ENCODE data around the gene VWA5A.
"Not testable (repeated sequence)": the region's sequence is repeated elsewhere in the genome, so short reads cannot be mapped to it uniquely, and the experiment has no call there.

The VWA5A gene

DNA sequence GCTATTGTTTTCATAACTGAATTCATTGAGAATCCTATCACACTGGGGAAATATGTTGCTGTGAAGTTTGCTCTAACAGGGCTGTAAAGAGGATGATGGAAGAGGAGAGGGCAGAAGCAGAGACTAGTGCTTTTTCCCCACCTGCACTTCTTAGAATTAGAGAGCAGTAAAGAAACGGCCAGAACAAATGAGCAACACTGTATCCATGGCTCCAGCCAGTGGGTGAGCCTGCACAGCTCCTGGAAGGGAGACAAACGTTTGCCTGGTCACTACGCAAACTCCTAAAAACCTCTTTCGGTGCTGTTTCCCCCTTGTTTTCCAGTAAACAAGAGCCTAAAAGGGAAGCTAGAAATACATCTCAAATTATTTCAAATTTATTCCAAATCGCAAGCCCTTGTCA is 45.7 kb downstream of the VWA5A start:
- Histone ChIP-seq H3K4me3 (ENCODE audit: low read depth, low read length) (no peak overlapping the region), H3K27ac (no peak overlapping the region), H3K36me3 (replicated peaks) (no peaks in the 10 kb centered on the region), H3K27me3 (replicated peaks) (no peaks in the 10 kb centered on the region)
- in situ Hi-C loops (cut with HindIII; ENCODE audit: low pct_ligation_motif_present, low sequenced_read_pairs) = no loop called here
- DNase-seq = no peak
- TF ChIP-seq, protein P1, sequence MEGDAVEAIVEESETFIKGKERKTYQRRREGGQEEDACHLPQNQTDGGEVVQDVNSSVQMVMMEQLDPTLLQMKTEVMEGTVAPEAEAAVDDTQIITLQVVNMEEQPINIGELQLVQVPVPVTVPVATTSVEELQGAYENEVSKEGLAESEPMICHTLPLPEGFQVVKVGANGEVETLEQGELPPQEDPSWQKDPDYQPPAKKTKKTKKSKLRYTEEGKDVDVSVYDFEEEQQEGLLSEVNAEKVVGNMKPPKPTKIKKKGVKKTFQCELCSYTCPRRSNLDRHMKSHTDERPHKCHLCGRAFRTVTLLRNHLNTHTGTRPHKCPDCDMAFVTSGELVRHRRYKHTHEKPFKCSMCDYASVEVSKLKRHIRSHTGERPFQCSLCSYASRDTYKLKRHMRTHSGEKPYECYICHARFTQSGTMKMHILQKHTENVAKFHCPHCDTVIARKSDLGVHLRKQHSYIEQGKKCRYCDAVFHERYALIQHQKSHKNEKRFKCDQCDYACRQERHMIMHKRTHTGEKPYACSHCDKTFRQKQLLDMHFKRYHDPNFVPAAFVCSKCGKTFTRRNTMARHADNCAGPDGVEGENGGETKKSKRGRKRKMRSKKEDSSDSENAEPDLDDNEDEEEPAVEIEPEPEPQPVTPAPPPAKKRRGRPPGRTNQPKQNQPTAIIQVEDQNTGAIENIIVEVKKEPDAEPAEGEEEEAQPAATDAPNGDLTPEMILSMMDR (IDR thresholded peaks at IDR 0.05; ENCODE audit: low read depth, low read length, missing control alignments) = no peak

GRCh38 chr11:124167826-124168231 is 52.6 kb downstream of the VWA5A start:
- Histone ChIP-seq H3K27ac (no peak overlapping the region), H3K36me3 (replicated peaks) (no peaks in the 10 kb centered on the region), H3K27me3 (replicated peaks) (no peaks in the 10 kb centered on the region), H3K4me3 (ENCODE audit: low read depth, low read length) (no peak overlapping the region)
- no peak for DNase-seq
- TF ChIP-seq, protein P1 (IDR thresholded peaks at IDR 0.05; ENCODE audit: low read depth, low read length, missing control alignments) = no peak
- in situ Hi-C loops (cut with HindIII; ENCODE audit: low pct_ligation_motif_present, low sequenced_read_pairs) = no loop called here

DNA sequence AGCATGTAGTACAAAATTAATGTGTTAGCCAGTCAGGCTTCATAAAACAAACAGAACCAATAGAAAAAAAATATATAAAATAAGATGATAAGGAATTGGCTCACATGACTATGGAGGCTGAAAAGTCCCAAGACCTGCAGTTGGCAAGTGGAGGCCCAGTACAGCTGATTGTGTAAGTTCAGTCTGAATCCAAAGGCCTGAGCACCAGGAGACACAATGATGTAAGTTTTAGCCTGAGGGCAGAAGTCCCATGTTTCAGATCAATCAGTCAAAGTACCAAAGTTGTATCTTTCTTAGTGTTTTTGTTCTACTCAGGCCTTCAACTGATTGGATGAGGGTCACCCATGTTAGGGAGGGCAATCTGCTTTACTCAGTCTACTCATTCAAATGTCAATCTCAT is 53.5 kb downstream of the VWA5A start:
- no peak for DNase-seq
- no peak overlapping the region for H3K4me3 ChIP-seq (ENCODE audit: low read depth, low read length)
- H3K27ac ChIP-seq = no peak overlapping the region
- in situ Hi-C loops (cut with HindIII; ENCODE audit: low pct_ligation_motif_present, low sequenced_read_pairs) = no loop called here
- no peaks in the 10 kb centered on the region for H3K27me3 ChIP-seq (replicated peaks)
- TF ChIP-seq, protein P1 (IDR thresholded peaks at IDR 0.05; ENCODE audit: low read depth, low read length, missing control alignments) = no peak
- H3K36me3 ChIP-seq (replicated peaks) = no peaks in the 10 kb centered on the region

DNA sequence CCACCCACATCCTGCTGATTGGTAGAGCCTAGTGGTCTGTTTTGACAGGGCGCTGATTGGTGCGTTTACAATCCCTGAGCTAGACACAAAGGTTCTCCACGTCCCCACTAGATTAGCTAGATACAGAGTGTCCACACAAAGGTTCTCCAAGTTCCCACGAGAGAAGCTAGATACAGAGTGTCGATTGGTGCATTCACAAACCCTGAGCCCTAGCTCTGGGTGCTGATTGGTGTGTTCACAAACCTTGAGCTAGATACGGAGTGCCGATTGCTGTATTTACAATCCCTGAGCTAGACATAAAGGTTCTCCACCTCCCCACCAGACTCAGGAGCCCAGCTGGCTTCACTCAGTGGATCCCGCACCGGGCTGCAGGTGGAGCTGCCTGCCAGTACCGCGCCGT is 55.1 kb downstream of the VWA5A start:
- DNase-seq; H3K27me3 ChIP-seq (replicated peaks); H3K27ac ChIP-seq; H3K4me3 ChIP-seq (ENCODE audit: low read depth, low read length); in situ Hi-C loops (cut with HindIII; ENCODE audit: low pct_ligation_motif_present, low sequenced_read_pairs); H3K36me3 ChIP-seq (replicated peaks): not testable (repeated sequence)

DNA sequence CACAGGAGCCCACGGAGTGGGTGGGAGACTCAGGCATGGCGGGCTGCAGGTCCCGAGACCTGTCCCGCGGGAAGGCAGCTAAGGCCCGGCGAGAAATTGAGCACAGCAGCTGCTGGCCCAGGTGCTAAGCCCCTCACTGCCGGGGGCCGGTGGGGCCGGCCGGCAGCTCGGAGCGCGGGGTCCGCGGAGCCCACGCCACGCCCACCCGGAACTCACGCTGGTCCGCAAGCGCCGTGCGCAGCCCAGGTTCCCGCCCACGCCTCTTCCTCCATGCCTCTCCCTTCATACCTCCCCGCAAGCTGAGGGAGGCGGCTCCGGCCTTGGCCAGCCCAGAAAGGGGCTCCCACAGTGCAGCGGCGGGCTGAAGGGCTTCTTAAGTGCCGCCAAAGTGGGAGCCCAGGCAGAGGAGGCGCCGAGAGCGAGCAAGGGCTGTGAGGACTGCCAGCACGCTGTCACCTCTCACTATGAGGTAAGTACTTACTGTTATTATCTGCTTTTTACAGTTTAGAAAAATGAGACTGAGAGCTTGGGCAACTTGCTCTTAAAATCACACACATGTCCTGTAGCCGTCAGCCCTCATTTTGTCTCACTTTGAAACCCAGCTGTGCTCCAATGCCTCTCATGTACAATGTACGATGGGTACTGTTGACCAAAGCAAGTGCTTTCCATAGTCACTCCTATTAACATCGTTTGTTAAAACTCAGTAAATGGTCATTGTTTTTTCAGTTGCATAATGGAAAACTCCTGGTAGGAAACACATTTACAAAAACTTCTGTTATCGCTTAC is 55.7 kb downstream of the VWA5A start:
- in situ Hi-C loops (cut with HindIII; ENCODE audit: low pct_ligation_motif_present, low sequenced_read_pairs) = no loop called here
- no peak for DNase-seq
- H3K4me3 ChIP-seq (ENCODE audit: low read depth, low read length) = no peak overlapping the region
- TF ChIP-seq, protein P1 (IDR thresholded peaks at IDR 0.05; ENCODE audit: low read depth, low read length, missing control alignments) = no peak
- H3K27ac ChIP-seq = no peak overlapping the region
- H3K36me3 ChIP-seq (replicated peaks) = no peaks in the 10 kb centered on the region
- H3K27me3 ChIP-seq (replicated peaks) = no peaks in the 10 kb centered on the region

- no peaks in the 10 kb centered on the region for H3K27me3 ChIP-seq (replicated peaks)
- H3K27ac ChIP-seq = no peak overlapping the region
- H3K36me3 ChIP-seq (replicated peaks) = no peaks in the 10 kb centered on the region
- H3K4me3 ChIP-seq (ENCODE audit: low read depth, low read length) = no peak overlapping the region
- in situ Hi-C loops (cut with HindIII; ENCODE audit: low pct_ligation_motif_present, low sequenced_read_pairs) = no loop called here
- TF ChIP-seq, protein P1 (IDR thresholded peaks at IDR 0.05; ENCODE audit: low read depth, low read length, missing control alignments) = no peak
- DNase-seq = no peak
Observed at GRCh38 chr11:124172101-124172500, 56.9 kb downstream of the VWA5A start.
